Measurements from ENCODE around the gene SNAPC1. TPM values are rescaled to one million over a fixed set of nuclear protein-coding genes. Genes with fewer than 3 reads are reported as not detected.

Gene SNAPC1
- total RNA-seq, 1 donor from 2014 or later: 5.6 TPM

DNA sequence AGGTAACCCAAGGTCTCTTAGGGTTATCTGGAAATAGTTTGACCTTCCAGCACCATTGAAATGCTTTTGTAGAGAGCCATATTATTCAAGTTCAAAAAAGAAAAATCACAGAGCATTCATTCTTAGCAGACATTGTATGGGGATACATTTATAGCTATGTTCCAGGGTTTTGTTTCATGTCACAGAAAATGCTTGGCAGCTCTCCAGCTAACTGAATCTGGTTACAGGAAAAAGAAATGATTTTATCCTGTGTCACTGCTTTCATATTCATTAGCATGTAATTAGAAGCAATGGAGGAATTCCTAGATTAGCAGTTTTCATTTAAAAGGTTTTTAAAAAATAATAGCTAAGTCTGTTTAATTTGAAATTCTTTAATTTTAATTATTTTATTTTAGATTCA lies 78.9 kb downstream of the SNAPC1 start:
- no peak overlapping the region for H3K4me3 Mint-ChIP-seq
- peaks cover 18% of the 10 kb centered on the region for H3K27me3 Mint-ChIP-seq
- H3K4me1 Mint-ChIP-seq (ENCODE audit: unreplicated experiment): no peaks in the 10 kb centered on the region
- TF ChIP-seq CTCF (conservative IDR thresholded peaks at IDR 0.05): no peak
- H3K27ac Mint-ChIP-seq: no peak overlapping the region
- no peaks in the 10 kb centered on the region for H3K9me3 Mint-ChIP-seq
- no peaks in the 10 kb centered on the region for H3K36me3 Mint-ChIP-seq
- no peak for DNase-seq (ENCODE audit: extremely low spot score, unreplicated experiment)

Other genes starting within 250 kb of the SNAPC1 start
- 110 and 114 TPM in 2 replicates for gene HIF1A, start 66.9 kb upstream of the SNAPC1 start, total RNA-seq (ENCODE audit: low replicate concordance)
- gene SYT16, start 50.3 kb downstream of the SNAPC1 start, total RNA-seq (ENCODE audit: low replicate concordance): 0.90 and 2.1 TPM in 2 replicates

Measured in type B pancreatic cell (in vitro differentiated cells).